Measurements from ENCODE around the gene METAP2. TPM values are rescaled to one million over a fixed set of nuclear protein-coding genes. Genes with fewer than 3 reads are reported as not detected.

The METAP2 gene
- total and polyA plus RNA-seq, 2 donors (not counting 3 experiments of a cell fraction or from before 2014, with no cell fraction given): 28.5 to 105 TPM

GRCh38 chr12:95459310-95459709 is 14.6 kb upstream of the METAP2 start:
- CTCF ChIA-PET: no interaction called here
- Histone ChIP-seq H3K4me3 (replicated peaks in 1 of 3; ENCODE audit: insufficient read depth in 1 of 3, low read depth in 1 of 3, low read length in 3 of 3) (no peak overlapping the region), H3K9me1 (replicated peaks; ENCODE audit: control insufficient read depth, extremely low read depth, insufficient read depth, low read length) (no peaks in the 10 kb centered on the region), H3K79me2 (ENCODE audit: control insufficient read depth, insufficient read depth, low read length) (no peaks in the 10 kb centered on the region), H3K4me2 (ENCODE audit: insufficient read depth, low read length) (no peak overlapping the region), H2AFZ (ENCODE audit: low read depth, low read length) (no peak overlapping the region), H3K27me3 (ENCODE audit: control insufficient read depth in 2 of 2, insufficient read depth in 2 of 2, low read length in 2 of 2) (peaks cover 0 to 4% of the 10 kb centered on the region in 2 experiments), H3K27ac (ENCODE audit: insufficient read depth, low read depth, low read length) (no peak overlapping the region), H3K4me1 (ENCODE audit: control insufficient read depth, extremely low read depth, insufficient read depth, low read length) (no peaks in the 10 kb centered on the region), H3K36me3 (ENCODE audit: control insufficient read depth in 2 of 2, extremely low read depth in 1 of 2, insufficient read depth in 2 of 2, low read length in 2 of 2) (no peaks in the 10 kb centered on the region), H3K9ac (replicated peaks; ENCODE audit: extremely low read depth, insufficient read depth, low read length) (no peak overlapping the region), H4K20me1 (replicated peaks; ENCODE audit: control insufficient read depth, extremely low read depth, insufficient read depth, low read length) (no peaks in the 10 kb centered on the region), H3K9me3 (replicated peaks; ENCODE audit: control insufficient read depth, insufficient read depth, low read length) (no peaks in the 10 kb centered on the region)
- POLR2A ChIA-PET: no interaction called here
- TF ChIP-seq GATA2 (IDR thresholded peaks at IDR 0.05; ENCODE audit: insufficient read depth, insufficient read length, low read depth, low read length) (no peak), MYC (IDR thresholded peaks at IDR 0.05; ENCODE audit: low read depth, low read length) (no peak), POLR2A (IDR thresholded peaks at IDR 0.05; ENCODE audit: low read depth, low read length) (no peak), EZH2 (IDR thresholded peaks at IDR 0.05; ENCODE audit: borderline replicate concordance, low read depth, low read length, severe bottlenecking) (no peak), CTCF (IDR thresholded peaks at IDR 0.05; ENCODE audit: extremely low read depth in 1 of 2, insufficient read depth in 1 of 2, low read depth in 1 of 2, low read length in 2 of 2) (no peak), FOS (IDR thresholded peaks at IDR 0.05; ENCODE audit: borderline replicate concordance, insufficient read depth, low read length) (no peak), POLR2AphosphoS5 (IDR thresholded peaks at IDR 0.05; ENCODE audit: insufficient read depth, low read depth, low read length) (no peak), JUN (IDR thresholded peaks at IDR 0.05; ENCODE audit: borderline replicate concordance, insufficient read depth, insufficient read length, low read depth) (no peak)
- TF ChIP-seq, protein P1, sequence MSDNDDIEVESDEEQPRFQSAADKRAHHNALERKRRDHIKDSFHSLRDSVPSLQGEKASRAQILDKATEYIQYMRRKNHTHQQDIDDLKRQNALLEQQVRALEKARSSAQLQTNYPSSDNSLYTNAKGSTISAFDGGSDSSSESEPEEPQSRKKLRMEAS (IDR thresholded peaks at IDR 0.05; ENCODE audit: insufficient read depth, insufficient read length): no peak
- BruUV-seq (replicated peaks): no TSS peak
- DNase-seq (ENCODE audit: low read depth, low spot score) (no peak), FAIRE-seq (no peak)
- intact Hi-C loops (cut with micrococcal nuclease) (no loop called here), dilution Hi-C loops (cut with MboI; ENCODE audit: extremely low pct_ligation_motif_present, low sequenced_read_pairs) (no loop called here)

All from endothelial cell of umbilical vein (primary cell).